Limb (tissue), 2 donors: ENCODE data around the gene ARHGAP25.

Experiments
- DNase-seq, 2 donors: peaks; one replicate each; pipeline ENCODE4 v3.0.0-alpha.2; 2016; ENCODE audit errors: extremely low spot score in 2 of 2

The ARHGAP25 gene

GRCh38 chr2:68860111-68860510 lies 125.5 kb downstream of the ARHGAP25 start:
- no peak for DNase-seq

- DNase-seq: no peak
These were observed 126.7 kb downstream of the ARHGAP25 start for GRCh38 chr2:68861330-68861729.

- DNase-seq: no peak
These were observed 128.3 kb downstream of the ARHGAP25 start for GRCh38 chr2:68862889-68863288.

GRCh38 chr2:68863996-68864395 lies 129.4 kb downstream of the ARHGAP25 start:
- no peak for DNase-seq

GRCh38 chr2:68865108-68865507 lies 130.5 kb downstream of the ARHGAP25 start:
- no peak for DNase-seq

- DNase-seq: no peak
These were observed 135.6 kb downstream of the ARHGAP25 start for GRCh38 chr2:68870215-68870614.

GRCh38 chr2:68871159-68871764 lies 136.7 kb downstream of the ARHGAP25 start, which contains the start of gene BMP10:
Gene BMP10, minus strand, starts transcription at chr2:68871397. Its CDS starts 39 bp downstream, at chr2:68871358.
- DNase-seq: no peak
